Stimulated activated CD4-positive, alpha-beta T cell treated with anti-CD3 and anti-CD28 coated beads, Interleukin-2, amount 100 ng/mL, for 4 hours (primary cell): Measurements from ENCODE around the gene TMEM88.
"Not testable (repeated sequence)": the region's sequence is repeated elsewhere in the genome, so short reads cannot be mapped to it uniquely, and the experiment has no call there.

Source experiments
- DNase-seq: peaks from one replicate; pipeline ENCODE4 v3.0.0-alpha.2; 2020; ENCODE audit warnings: low read depth

The TMEM88 gene, protein sequence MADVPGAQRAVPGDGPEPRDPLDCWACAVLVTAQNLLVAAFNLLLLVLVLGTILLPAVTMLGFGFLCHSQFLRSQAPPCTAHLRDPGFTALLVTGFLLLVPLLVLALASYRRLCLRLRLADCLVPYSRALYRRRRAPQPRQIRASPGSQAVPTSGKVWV

DNA sequence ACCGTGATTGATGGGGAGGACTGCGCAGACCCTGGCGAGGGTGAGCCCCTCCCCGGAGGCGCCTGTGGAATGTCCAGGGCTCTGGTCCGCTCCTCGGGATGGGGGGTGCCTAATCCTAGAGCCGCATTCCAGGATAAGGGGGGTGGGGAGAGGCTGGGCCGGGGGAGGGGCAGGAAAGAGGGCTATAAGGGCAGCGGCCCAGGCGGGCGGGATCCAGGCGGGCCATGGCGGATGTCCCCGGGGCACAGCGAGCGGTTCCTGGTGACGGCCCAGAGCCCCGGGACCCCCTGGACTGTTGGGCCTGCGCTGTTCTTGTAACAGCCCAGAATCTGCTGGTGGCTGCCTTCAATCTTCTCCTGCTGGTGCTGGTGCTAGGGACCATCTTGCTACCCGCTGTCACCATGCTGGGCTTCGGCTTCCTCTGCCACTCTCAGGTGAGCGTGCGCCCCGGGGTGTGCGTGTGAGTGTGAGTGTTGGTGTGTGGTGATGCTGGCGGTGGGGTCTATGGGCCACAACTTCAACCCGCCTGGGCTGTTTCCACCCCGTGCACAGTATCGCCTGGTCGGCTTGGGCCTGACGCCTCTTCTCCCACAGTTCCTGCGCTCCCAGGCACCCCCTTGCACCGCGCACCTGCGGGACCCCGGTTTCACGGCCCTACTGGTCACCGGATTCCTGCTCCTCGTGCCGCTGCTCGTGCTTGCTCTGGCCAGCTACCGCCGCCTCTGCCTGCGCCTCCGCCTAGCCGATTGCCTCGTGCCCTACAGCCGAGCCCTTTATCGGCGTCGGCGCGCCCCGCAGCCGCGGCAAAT, at the start of gene TMEM88:
TSS of gene TMEM88 (plus strand) at position 216 of the 809 bp plus-strand sequence. CDS start at position 225, 9 bp downstream.
- peak; percentile 39 for DNase-seq

DNA sequence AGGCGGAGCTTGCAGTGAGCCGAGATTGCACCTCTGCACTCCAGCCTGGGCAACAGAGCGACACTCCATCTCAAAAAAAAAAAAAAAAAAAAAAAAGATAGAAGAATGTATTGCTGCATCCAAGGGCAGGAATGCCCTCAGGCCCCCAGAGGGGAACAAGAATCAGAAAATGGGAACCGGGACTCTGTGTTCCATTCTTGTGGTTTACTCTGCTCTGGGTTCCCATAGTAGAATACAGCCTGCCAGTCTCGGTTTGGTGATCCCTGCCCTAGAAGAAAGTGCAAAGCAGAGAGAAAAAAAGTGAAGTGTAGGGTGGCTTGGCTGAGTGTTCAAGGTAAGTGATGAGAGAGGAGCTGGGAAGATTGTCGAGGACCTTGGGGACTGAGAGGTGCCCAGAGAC, 48.3 kb upstream of the TMEM88 start:
- no peak for DNase-seq

DNA sequence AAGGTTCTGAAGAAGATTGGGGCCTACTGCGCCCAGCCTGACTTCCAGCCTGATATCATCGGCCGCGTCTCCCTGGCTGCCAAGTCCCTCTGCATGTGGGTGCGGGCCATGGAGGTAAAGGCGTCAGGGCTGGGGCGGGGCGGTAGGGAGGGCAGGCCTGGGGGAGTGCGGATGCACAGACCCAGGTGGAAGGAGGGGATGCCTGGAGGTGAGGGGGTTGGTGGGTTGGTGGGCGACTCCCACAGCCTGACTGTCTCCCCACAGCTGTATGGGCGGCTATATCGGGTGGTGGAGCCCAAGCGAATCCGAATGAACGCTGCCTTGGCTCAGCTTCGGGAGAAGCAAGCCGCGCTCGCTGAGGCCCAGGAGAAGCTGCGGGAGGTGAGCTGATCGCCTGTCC, 47.7 kb upstream of the TMEM88 start:
- no peak for DNase-seq

DNA sequence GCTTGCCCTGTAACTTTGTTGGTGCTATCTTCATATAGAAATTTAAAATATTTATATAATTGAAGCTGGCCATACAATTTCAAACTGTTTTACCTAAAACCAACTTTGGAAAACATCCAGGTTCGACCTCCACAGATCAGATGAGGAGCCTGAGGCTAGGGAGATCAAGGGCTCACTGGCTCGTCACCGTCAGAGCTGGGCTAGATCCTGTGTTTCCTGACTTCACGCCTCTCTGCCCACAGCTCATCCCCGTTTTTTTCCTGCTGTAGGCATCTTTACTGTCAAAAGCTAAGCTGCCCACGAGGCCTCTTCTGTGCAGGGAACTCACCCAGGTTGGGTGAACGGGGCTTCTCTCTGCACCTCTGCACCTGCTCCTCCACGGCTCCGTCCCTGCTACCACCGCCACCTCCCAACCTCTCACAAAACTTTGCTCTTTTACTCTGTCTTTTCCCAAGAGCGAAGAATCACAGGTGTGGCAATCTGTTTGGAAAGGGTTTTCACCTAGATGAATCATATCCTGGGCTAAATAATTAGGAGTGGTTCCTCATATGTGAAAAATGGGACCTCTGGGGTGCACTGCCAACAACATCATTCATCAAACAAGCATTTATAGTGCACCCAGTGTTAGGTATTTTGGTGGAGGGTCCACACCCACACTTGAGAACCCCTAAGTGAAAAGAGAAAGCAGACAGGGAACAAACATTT, 45.6 kb upstream of the TMEM88 start:
- no peak for DNase-seq

DNA sequence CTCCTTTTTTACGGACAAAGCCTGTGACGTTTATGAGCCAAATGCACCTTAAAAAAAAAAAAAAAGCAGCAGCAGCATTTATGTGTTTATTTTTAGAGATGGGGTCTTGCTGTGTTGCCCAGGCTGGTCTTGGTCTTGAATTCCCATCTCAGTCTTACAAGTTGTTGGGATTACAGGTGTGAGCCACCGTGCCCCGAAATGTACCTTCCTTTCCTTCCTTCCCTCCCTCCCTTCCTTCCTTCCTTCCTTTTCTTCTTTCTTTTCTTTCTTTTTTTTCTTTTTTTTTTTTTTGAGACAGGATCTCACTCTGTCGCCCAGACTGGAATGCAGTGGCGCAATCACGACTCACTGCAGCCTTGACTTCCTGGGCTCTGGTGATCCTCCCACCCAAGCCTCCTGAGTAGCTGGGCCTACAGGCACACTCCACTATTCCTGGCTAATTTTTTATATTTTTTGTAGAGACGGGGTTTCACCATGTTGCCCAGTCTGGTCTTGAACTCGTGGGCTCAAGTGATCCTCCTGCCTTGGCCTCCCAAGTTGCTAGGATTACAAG, 45.0 kb upstream of the TMEM88 start:
- DNase-seq, result not testable (repeated sequence)

DNA sequence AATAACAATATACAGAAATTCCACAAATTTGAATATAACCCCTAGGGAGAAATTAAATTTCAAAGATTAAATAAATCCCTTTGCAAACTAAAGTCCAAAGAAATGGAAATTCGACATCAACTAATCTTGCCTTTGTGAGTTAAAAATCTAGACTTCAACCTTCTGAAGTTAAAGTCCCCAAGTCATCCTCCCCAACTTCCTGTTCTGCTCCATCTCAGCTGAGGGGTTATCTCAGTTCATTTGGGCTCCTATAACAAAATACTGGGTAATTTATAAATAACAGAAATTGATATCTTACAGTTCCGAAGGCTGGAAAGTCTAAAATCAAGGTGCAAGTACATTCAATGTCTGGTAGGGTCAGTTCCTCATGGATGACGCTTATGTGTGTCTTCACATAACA, 43.6 kb upstream of the TMEM88 start:
- DNase-seq, result no peak

DNA sequence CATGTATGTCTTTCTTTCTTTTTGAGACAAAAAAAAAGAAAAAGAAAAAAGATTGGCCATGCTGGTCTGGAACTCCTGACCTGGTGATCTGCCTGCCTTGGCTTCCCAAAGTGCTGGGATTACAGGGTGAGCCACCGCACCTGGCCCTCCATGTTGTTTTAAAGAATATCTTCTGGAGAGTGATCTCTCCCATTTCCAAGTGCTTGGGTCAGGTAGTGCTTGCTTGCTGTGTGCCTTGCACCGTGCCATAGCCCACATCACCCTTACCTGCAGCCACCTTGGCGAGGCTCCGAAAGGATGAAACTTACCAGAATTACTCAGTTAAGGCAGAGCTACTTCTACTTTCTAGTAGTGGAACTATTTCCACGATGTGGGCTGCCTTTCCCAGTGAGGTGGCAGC, 39.9 kb upstream of the TMEM88 start:
- no peak for DNase-seq

DNA sequence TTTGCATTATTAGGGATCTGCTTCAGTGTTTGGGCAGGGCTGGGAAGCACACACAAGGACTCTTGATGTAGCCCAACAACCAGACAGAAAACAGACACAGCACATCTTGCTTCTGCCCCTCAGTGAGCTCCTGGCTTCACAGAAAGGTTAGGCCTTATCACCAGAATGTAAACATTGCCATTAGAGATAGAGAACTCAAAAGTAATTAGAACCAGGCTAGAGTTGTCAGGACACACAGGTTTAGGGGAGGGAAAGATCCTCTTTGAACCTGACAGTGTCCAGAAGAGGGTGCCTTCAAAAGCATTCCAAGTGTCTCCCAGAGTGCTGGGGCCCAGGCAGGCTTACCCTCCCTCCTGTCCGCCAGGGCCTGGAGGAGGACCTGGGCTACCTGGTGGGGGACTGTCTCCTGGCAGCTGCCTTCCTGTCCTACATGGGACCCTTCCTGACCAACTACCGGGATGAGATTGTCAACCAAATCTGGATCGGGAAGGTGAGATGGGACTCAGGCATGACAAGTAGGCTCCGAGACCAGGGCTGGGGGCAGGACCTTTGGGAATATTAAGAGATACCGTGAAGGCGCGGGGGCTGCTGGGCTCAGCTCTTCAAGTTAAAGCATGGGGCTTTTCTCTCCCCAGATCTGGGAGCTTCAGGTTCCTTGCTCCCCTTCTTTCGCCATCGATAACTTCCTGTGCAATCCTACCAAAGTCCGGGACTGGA, 37.8 kb upstream of the TMEM88 start:
- DNase-seq, result no peak

DNA sequence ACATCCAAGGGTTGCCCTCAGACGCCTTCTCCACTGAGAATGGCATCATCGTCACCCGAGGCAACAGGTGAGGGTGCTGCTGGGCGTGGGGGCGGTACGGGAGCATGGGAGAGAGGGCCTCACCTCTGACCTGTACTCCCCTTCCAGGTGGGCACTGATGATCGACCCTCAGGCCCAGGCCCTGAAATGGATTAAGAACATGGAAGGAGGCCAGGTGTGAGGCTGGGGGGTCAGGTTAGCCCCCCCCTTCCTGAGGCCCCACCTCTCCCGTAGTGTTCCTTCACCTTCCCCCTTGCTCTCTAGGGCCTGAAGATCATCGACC, 37.3 kb upstream of the TMEM88 start:
- DNase-seq, result no peak

DNA sequence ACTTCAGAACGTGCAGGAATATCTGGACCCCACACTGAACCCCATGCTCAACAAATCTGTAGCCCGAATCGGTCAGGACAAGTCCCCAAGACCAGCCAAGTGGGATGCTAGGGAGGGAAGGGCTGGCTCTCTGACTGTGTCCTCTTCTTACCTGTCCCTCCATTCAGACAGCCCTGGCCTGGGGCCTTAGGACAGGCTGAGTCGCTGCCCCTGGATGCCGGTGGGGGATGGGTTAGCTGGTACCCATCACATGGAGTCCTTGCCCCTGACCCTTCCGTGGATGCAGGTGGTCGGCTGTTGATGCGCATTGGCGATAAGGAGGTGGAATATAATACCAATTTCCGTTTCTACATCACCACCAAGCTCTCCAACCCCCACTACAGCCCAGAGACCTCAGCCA, 36.8 kb upstream of the TMEM88 start:
- DNase-seq, result no peak

DNA sequence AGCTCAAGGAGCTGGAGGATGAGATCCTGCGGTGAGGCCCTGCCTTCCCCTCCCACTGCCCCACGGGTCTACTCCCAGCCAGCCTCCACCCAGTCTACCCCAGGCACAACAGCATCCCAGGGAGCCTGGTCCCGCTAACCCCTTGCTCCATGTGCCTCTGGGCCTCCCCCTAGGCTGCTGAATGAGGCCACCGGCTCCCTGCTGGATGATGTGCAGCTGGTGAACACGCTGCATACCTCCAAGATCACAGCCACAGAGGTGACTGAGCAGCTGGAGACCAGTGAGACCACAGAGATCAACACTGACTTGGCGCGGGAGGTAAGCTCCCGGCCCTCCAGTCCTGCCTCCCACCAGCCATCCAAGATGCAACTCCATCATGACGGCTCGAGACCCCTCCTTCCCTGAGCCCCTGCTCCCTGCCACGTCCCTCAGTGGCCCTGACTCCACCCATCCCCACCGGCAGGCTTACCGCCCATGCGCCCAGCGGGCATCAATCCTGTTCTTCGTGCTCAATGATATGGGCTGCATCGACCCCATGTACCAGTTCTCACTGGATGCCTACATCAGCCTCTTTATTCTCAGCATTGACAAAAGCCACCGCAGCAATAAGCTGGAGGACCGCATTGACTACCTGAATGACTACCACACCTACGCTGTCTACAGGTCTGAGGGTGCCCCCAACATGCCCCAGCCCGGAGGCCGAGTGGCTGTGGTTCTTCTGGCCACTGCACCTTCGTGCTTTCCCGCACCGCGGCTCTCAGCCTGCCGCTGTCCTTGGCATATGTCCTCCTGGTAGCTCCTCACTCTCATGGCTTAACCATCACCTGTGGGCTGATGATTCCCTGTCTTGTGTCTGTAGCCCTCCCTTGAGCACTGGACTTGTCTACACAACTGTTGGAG, 35.9 kb upstream of the TMEM88 start:
- DNase-seq, result no peak

DNA sequence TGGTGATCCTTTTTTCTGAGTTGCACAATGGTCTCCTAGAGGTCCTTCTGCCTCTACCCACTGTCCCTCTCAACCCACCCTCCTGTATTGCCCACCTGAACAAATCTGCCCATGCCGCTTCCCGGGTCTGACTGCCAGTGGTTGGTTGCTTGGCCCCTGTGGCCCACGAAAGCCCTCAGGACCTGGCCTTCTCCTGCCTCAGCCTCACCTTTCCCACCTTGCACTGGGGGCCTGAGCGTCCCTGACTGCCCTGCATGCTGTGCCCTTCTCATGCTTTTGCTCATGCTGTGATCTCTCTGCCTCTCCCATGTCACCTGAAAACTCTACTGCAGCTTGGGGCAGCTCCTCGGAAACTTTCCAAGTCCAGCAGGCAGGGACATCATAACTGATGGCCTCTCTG, 34.6 kb upstream of the TMEM88 start:
- DNase-seq, result no peak

DNA sequence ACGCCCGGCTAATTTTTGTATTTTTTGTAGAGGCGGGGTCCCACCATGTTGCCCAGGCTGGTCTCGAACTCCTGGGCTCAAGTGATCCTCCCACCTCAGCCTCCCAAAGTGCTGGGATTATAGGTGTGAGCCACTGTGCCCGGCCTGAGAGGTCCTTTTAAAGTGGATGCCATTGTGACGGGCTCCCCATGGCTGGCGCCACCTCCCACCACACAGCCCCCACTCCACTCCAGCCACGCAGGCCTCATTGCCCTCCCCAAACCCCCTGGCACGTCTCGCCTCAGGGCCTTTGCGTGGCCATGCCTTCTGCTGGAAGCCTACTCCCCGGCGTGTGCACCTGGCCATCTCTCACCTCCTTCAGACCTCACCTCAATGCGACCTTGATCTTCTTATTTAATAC, 32.7 kb upstream of the TMEM88 start:
- DNase-seq, result no peak

DNA sequence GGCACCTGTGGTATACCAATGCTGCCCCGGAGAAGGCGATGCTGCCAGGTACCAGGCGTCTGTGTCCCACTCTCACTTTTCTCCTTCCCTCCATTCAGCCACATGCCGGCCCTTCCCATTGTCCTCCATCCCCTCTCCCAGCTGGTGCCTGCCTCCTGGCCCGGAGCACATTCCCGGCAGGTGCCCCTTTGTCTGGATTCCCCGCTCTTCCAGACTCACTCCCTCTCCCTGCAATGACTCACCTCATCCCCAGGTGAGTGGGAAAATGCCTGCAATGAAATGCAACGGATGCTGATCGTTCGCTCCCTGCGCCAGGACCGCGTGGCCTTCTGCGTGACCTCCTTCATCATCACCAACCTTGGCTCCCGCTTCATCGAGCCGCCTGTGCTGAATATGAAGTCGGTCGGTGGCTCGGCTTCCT, 31.3 kb upstream of the TMEM88 start:
- DNase-seq, result no peak

DNA sequence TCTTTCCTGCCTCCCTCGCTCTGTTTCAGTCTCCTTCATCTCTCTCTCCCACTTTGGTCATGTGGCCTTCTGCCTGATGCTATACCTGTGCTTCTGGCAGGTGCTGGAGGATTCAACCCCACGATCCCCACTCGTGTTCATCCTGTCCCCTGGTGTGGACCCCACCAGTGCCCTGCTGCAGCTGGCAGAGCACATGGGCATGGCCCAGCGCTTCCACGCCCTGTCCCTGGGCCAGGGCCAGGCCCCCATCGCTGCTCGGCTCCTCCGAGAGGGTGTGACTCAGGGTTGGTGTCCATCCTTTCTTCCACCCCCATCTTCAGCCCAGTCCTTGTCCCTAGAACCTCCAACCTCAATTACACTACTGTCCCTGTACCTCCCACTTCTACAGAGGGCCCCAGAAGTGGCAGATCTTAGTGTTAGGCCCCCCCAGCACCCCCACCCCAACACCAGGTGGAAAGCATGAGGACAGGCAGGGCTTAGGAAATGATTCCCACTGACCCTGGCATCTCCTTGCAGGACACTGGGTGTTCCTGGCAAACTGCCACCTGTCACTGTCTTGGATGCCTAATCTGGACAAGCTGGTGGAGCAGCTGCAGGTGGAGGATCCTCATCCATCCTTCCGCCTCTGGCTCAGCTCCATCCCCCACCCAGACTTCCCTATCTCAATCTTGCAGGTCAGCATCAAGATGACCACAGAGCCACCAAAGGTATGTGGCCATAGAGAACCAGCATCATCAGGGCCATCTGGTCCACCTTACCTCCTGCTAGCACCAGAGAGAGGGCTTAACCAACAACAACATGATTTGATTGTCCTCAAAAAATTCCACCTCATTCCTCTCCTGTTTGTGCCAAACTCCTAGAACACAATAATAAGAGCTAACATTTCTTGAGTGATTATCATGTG, 30.6 kb upstream of the TMEM88 start:
- DNase-seq, result no peak

DNA sequence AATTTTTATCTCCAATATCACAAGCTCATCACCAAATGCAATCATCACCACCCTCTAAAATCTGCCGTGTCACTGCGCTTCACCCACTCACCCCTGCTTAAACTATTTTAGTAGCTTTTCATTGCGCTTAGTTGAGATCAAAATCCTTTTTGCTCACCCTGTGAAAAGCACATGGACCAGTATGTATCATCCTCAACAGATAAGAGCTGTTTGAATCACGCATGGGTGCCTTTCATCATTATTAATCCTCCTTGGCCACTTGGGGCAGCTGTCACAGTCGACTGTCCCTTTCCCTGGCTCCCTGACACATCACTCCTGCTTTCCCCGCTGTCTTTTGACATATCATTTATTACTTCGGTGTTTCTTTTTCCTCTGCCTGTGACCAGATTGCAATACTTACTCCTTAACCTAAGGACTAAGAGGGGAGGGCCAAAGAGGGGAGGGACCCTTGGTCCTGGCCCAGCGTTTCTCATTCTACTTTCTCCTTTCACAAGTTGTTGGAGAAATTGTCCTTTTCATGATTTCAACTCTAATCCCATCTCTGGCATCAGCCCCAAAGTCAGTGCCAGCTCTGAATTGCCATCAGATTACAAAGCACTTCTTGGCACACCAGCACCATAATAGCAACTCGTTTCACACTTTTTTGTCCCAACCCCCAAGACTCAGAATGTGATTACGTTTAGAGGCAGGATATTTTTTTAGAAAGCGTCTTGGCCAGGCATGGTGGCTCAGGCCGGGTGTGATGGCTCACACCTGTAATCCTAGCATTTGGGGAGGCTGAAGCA, 29.5 kb upstream of the TMEM88 start:
- no peak for DNase-seq

DNA sequence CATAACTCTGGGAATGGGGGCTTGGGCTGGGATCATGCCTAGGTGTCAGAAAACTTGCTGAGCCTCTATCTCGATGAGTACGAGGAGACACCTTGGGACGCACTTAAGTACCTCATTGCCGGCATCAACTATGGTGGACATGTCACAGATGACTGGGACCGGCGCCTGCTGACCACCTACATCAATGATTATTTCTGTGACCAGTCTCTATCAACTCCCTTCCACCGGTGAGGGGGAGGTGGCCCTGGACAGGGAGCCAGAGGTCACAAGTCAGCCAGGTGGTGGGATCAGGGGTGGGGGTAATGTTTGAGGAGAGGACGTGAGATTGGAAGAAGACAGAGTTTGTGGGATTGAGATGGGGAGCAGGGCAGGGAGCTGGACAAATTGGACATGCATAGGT, 24.2 kb upstream of the TMEM88 start:
- DNase-seq, result no peak

DNA sequence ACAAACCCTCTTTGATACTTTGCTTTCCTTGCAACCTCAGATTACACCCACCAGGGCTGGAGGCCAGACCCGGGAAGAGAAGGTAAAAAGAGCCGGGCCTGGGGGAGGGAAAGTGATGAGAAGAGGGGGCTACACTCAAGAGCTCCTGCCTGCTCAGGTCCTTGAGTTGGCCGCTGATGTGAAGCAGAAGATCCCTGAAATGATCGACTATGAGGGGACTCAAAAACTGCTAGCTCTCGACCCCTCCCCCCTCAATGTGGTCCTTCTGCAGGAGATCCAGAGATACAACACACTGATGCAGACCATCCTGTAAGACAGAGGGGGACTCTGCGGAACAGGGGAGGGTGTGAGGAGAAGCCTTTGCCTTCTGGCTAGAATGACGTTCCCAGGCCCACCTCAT, 23.6 kb upstream of the TMEM88 start:
- no peak for DNase-seq

DNA sequence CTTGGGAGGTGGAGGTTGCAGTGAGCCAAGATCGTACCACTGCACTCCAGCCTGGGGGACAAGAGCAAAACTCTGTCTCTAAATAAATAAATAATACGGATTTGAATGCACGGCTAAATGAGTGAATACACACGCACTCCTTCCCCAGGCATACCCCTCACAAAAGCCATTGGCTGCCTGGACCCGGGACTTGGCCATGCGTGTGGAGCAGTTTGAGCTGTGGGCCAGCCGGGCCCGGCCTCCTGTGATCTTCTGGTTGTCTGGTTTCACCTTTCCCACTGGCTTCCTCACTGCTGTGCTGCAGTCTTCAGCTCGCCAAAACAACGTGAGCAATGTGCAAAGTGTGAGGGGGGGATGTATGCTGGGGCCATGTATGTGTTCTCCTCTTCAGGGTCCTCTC, 22.4 kb upstream of the TMEM88 start:
- DNase-seq, result no peak
